ENCODE data around the gene CA10.
A peak's percentile ranks its signal among the peaks of the same experiment; 100 is the strongest.

CA10 gene

GRCh38 chr17:51702963-51703360, 455.6 kb downstream of the CA10 start:
- H3K36me3 ChIP-seq (replicated peaks in 1 of 2; ENCODE audit: control insufficient read depth in 2 of 2, insufficient read depth in 2 of 2, low read length in 2 of 2), result no peaks in the 10 kb centered on the region
- no peak overlapping the region for H2BK12ac ChIP-seq (ENCODE audit: low read length)
- no peaks in the 10 kb centered on the region for H3K9me3 ChIP-seq (replicated peaks in 1 of 2; ENCODE audit: control insufficient read depth in 2 of 2, insufficient read depth in 1 of 2, low read depth in 1 of 2, low read length in 2 of 2)
- no peak overlapping the region for H3K27ac ChIP-seq (replicated peaks; ENCODE audit: low read length)
- no peak overlapping the region for H4K91ac ChIP-seq (ENCODE audit: low read depth, low read length, poor library complexity)
- H3K4me1 ChIP-seq (ENCODE audit: control insufficient read depth in 2 of 2, insufficient read depth in 1 of 2, low read depth in 1 of 2, low read length in 2 of 2), result no peaks in the 10 kb centered on the region
- H3K18ac ChIP-seq (ENCODE audit: low read length), result no peak overlapping the region
- H3K79me1 ChIP-seq (ENCODE audit: low read depth, low read length), result no peaks in the 10 kb centered on the region
- no peak overlapping the region for H3K4me2 ChIP-seq (ENCODE audit: insufficient read depth, low read length, poor library complexity, severe bottlenecking)
- H2AFZ ChIP-seq (ENCODE audit: low read length), result no peak overlapping the region
- no peak for DNase-seq (ENCODE audit: low spot score)
- H3K14ac ChIP-seq (ENCODE audit: low read length), result no peak overlapping the region
- H3K23ac ChIP-seq (ENCODE audit: low read depth, low read length, poor library complexity), result no peak overlapping the region
- H3K4ac ChIP-seq (ENCODE audit: low read length), result no peak overlapping the region
- no peak overlapping the region for H2BK15ac ChIP-seq (ENCODE audit: low read length)
- H2AK5ac ChIP-seq (ENCODE audit: low read depth, low read length), result no peak overlapping the region
- no CpG with 5 or more reads among the region's 3 CpGs for WGBS, 2 donors (ENCODE audit: extremely low coverage in 2 of 2, insufficient read length in 2 of 2, insufficient replicate concordance in 1 of 2)
- no peak overlapping the region for H3K4me3 ChIP-seq (ENCODE audit: low read length in 2 of 2)
- no peak overlapping the region for H4K8ac ChIP-seq (ENCODE audit: low read depth, low read length)
- no peak overlapping the region for H2BK120ac ChIP-seq (ENCODE audit: low read depth, low read length)
- H3K27me3 ChIP-seq (ENCODE audit: control insufficient read depth in 3 of 3, insufficient read depth in 3 of 3, low read depth in 1 of 3, low read length in 3 of 3), result no peaks in the 10 kb centered on the region
- H2BK5ac ChIP-seq (ENCODE audit: low read length), result no peak overlapping the region
- H3K9ac ChIP-seq (ENCODE audit: low read depth, low read length, poor library complexity), result no peak overlapping the region

- Histone ChIP-seq H2AFZ (ENCODE audit: low read length) (no peak overlapping the region), H3K27ac (replicated peaks; ENCODE audit: low read length) (no peak overlapping the region), H2AK5ac (ENCODE audit: low read depth, low read length) (no peak overlapping the region), H3K4me3 (ENCODE audit: low read length in 2 of 2) (no peak overlapping the region), H3K14ac (ENCODE audit: low read length) (no peak overlapping the region), H3K9me3 (replicated peaks in 1 of 2; ENCODE audit: control insufficient read depth in 2 of 2, insufficient read depth in 1 of 2, low read depth in 1 of 2, low read length in 2 of 2) (no peaks in the 10 kb centered on the region), H3K18ac (ENCODE audit: low read length) (no peak overlapping the region), H2BK120ac (ENCODE audit: low read depth, low read length) (no peak overlapping the region), H3K79me1 (ENCODE audit: low read depth, low read length) (no peaks in the 10 kb centered on the region), H3K27me3 (ENCODE audit: control insufficient read depth in 3 of 3, insufficient read depth in 3 of 3, low read depth in 1 of 3, low read length in 3 of 3) (no peaks in the 10 kb centered on the region), H2BK5ac (ENCODE audit: low read length) (no peak overlapping the region), H3K4me2 (ENCODE audit: insufficient read depth, low read length, poor library complexity, severe bottlenecking) (no peak overlapping the region), H2BK15ac (ENCODE audit: low read length) (no peak overlapping the region), H3K9ac (ENCODE audit: low read depth, low read length, poor library complexity) (no peak overlapping the region), H4K91ac (ENCODE audit: low read depth, low read length, poor library complexity) (no peak overlapping the region), H4K8ac (ENCODE audit: low read depth, low read length) (no peak overlapping the region), H3K4ac (ENCODE audit: low read length) (no peak overlapping the region), H2BK12ac (ENCODE audit: low read length) (no peak overlapping the region), H3K36me3 (replicated peaks in 1 of 2; ENCODE audit: control insufficient read depth in 2 of 2, insufficient read depth in 2 of 2, low read length in 2 of 2) (no peaks in the 10 kb centered on the region), H3K4me1 (ENCODE audit: control insufficient read depth in 2 of 2, insufficient read depth in 1 of 2, low read depth in 1 of 2, low read length in 2 of 2) (no peaks in the 10 kb centered on the region), H3K23ac (ENCODE audit: low read depth, low read length, poor library complexity) (no peak overlapping the region)
- DNase-seq (ENCODE audit: low spot score), result no peak
- no CpG with 5 or more reads among the region's 2 CpGs for WGBS, 2 donors (ENCODE audit: extremely low coverage in 2 of 2, insufficient read length in 2 of 2, insufficient replicate concordance in 1 of 2)
These were observed 457.0 kb downstream of the CA10 start for GRCh38 chr17:51701501-51701900.

GRCh38 chr17:51700011-51700760, 458.3 kb downstream of the CA10 start:
- Histone ChIP-seq H3K36me3 (replicated peaks in 1 of 2; ENCODE audit: control insufficient read depth in 2 of 2, insufficient read depth in 2 of 2, low read length in 2 of 2) (no peaks in the 10 kb centered on the region), H3K14ac (ENCODE audit: low read length) (peak overlapping the region; percentile 14), H2BK120ac (ENCODE audit: low read depth, low read length) (no peak overlapping the region), H2AK5ac (ENCODE audit: low read depth, low read length) (no peak overlapping the region), H2BK12ac (ENCODE audit: low read length) (no peak overlapping the region), H3K9me3 (replicated peaks in 1 of 2; ENCODE audit: control insufficient read depth in 2 of 2, insufficient read depth in 1 of 2, low read depth in 1 of 2, low read length in 2 of 2) (no peaks in the 10 kb centered on the region), H2BK15ac (ENCODE audit: low read length) (no peak overlapping the region), H3K4ac (ENCODE audit: low read length) (no peak overlapping the region), H2BK5ac (ENCODE audit: low read length) (no peak overlapping the region), H4K91ac (ENCODE audit: low read depth, low read length, poor library complexity) (no peak overlapping the region), H3K18ac (ENCODE audit: low read length) (no peak overlapping the region), H3K27me3 (ENCODE audit: control insufficient read depth in 3 of 3, insufficient read depth in 3 of 3, low read depth in 1 of 3, low read length in 3 of 3) (no peaks in the 10 kb centered on the region), H3K4me2 (ENCODE audit: insufficient read depth, low read length, poor library complexity, severe bottlenecking) (no peak overlapping the region), H4K8ac (ENCODE audit: low read depth, low read length) (no peak overlapping the region), H3K4me3 (ENCODE audit: low read length in 2 of 2) (no peak overlapping the region), H3K9ac (ENCODE audit: low read depth, low read length, poor library complexity) (no peak overlapping the region), H3K23ac (ENCODE audit: low read depth, low read length, poor library complexity) (peak overlapping the region; percentile 50), H2AFZ (ENCODE audit: low read length) (no peak overlapping the region), H3K4me1 (ENCODE audit: control insufficient read depth in 2 of 2, insufficient read depth in 1 of 2, low read depth in 1 of 2, low read length in 2 of 2) (no peaks in the 10 kb centered on the region), H3K79me1 (ENCODE audit: low read depth, low read length) (no peaks in the 10 kb centered on the region), H3K27ac (replicated peaks; ENCODE audit: low read length) (no peak overlapping the region)
- WGBS, 2 donors (ENCODE audit: extremely low coverage in 2 of 2, insufficient read length in 2 of 2, insufficient replicate concordance in 1 of 2), result no CpG with 5 or more reads among the region's 17 CpGs
- DNase-seq (ENCODE audit: low spot score), result no peak

- no peak overlapping the region for H3K4me2 ChIP-seq (ENCODE audit: insufficient read depth, low read length, poor library complexity, severe bottlenecking)
- H3K36me3 ChIP-seq (replicated peaks in 1 of 2; ENCODE audit: control insufficient read depth in 2 of 2, insufficient read depth in 2 of 2, low read length in 2 of 2), result no peaks in the 10 kb centered on the region
- H3K27me3 ChIP-seq (ENCODE audit: control insufficient read depth in 3 of 3, insufficient read depth in 3 of 3, low read depth in 1 of 3, low read length in 3 of 3), result no peaks in the 10 kb centered on the region
- H3K4me1 ChIP-seq (ENCODE audit: control insufficient read depth in 2 of 2, insufficient read depth in 1 of 2, low read depth in 1 of 2, low read length in 2 of 2), result no peaks in the 10 kb centered on the region
- H3K4me3 ChIP-seq (ENCODE audit: low read length in 2 of 2), result no peak overlapping the region
- no peak overlapping the region for H3K27ac ChIP-seq (replicated peaks; ENCODE audit: low read length)
- H3K23ac ChIP-seq (ENCODE audit: low read depth, low read length, poor library complexity), result no peak overlapping the region
- no peak overlapping the region for H2AFZ ChIP-seq (ENCODE audit: low read length)
- no peak overlapping the region for H3K4ac ChIP-seq (ENCODE audit: low read length)
- no peak overlapping the region for H3K14ac ChIP-seq (ENCODE audit: low read length)
- WGBS, 2 donors (ENCODE audit: extremely low coverage in 2 of 2, insufficient read length in 2 of 2, insufficient replicate concordance in 1 of 2), result no CpG with 5 or more reads among the region's 5 CpGs
- H3K18ac ChIP-seq (ENCODE audit: low read length), result no peak overlapping the region
- H3K9me3 ChIP-seq (replicated peaks in 1 of 2; ENCODE audit: control insufficient read depth in 2 of 2, insufficient read depth in 1 of 2, low read depth in 1 of 2, low read length in 2 of 2), result no peaks in the 10 kb centered on the region
- H2BK120ac ChIP-seq (ENCODE audit: low read depth, low read length), result no peak overlapping the region
- no peak overlapping the region for H3K9ac ChIP-seq (ENCODE audit: low read depth, low read length, poor library complexity)
- no peaks in the 10 kb centered on the region for H3K79me1 ChIP-seq (ENCODE audit: low read depth, low read length)
- no peak for DNase-seq (ENCODE audit: low spot score)
- no peak overlapping the region for H4K8ac ChIP-seq (ENCODE audit: low read depth, low read length)
- no peak overlapping the region for H2BK15ac ChIP-seq (ENCODE audit: low read length)
- no peak overlapping the region for H4K91ac ChIP-seq (ENCODE audit: low read depth, low read length, poor library complexity)
- H2BK12ac ChIP-seq (ENCODE audit: low read length), result no peak overlapping the region
- H2BK5ac ChIP-seq (ENCODE audit: low read length), result no peak overlapping the region
- no peak overlapping the region for H2AK5ac ChIP-seq (ENCODE audit: low read depth, low read length)
These were observed 459.2 kb downstream of the CA10 start for GRCh38 chr17:51699303-51699702.
